ENCODE measurements around the gene ENC1.

DNA sequence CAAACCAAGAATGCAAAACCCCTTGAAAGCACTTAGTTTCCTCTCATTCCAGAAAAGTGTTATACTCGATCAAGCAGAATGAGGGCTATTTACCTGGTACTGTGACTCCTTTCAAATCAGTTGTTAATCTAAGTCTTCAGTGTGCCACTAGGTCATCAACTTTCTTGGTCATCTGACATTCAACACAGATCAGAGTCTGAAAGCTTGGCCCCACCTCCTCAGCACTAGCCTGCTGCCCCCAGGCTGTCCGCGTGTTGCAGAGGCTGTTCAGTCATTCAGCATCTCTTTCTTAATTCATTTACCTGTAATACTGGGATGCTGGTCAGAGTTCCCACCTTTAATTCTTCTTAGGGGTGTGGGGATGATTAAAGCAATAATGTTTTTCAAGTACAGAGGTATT, 28.5 kb downstream of the ENC1 start:
- TF ChIP-seq, protein P1, sequence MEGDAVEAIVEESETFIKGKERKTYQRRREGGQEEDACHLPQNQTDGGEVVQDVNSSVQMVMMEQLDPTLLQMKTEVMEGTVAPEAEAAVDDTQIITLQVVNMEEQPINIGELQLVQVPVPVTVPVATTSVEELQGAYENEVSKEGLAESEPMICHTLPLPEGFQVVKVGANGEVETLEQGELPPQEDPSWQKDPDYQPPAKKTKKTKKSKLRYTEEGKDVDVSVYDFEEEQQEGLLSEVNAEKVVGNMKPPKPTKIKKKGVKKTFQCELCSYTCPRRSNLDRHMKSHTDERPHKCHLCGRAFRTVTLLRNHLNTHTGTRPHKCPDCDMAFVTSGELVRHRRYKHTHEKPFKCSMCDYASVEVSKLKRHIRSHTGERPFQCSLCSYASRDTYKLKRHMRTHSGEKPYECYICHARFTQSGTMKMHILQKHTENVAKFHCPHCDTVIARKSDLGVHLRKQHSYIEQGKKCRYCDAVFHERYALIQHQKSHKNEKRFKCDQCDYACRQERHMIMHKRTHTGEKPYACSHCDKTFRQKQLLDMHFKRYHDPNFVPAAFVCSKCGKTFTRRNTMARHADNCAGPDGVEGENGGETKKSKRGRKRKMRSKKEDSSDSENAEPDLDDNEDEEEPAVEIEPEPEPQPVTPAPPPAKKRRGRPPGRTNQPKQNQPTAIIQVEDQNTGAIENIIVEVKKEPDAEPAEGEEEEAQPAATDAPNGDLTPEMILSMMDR (optimal IDR thresholded peaks at IDR 0.05 in 1 of 3, IDR thresholded peaks at IDR 0.05 in 1 of 3, conservative IDR thresholded peaks at IDR 0.05 in 1 of 3; ENCODE audit: extremely low read depth in 1 of 3, insufficient read depth in 2 of 3, low read length in 3 of 3) = no peak
- TF ChIP-seq EZH2 (IDR thresholded peaks at IDR 0.05; ENCODE audit: low read length) = no peak
